ENCODE data around the gene RTP1.

GRCh38 chr3:187193181-187193580 lies 4.1 kb upstream of the RTP1 start:
- no peak for TF ChIP-seq CTCF (IDR thresholded peaks at IDR 0.05)
- TF ChIP-seq POLR2A (IDR thresholded peaks at IDR 0.05) = no peak
